HL-60/S4 treated with retinoic acid at 250 ng/mL for 4 days and 3 days (cell line): ENCODE measurements around the gene IL22RA2.

Experiments used
- in situ Hi-C: fragments of 300-500 bp; cut with MboI; formaldehyde crosslinking; loops from 2 replicates; pipeline ENCODE4 v1.7.0; 2022; ENCODE audit warnings: low sequenced_read_pairs

Gene IL22RA2

GRCh38 chr6:137197684-137198645, 24.5 kb upstream of the IL22RA2 start:
- in situ Hi-C loops: no loop called here

- in situ Hi-C loops: no loop called here
These were observed 20.0 kb upstream of the IL22RA2 start for GRCh38 chr6:137193256-137194070.

GRCh38 chr6:137192821-137193220, 19.4 kb upstream of the IL22RA2 start:
- in situ Hi-C loops: no loop called here

GRCh38 chr6:137191670-137192069, 18.2 kb upstream of the IL22RA2 start:
- in situ Hi-C loops: no loop called here

- in situ Hi-C loops: no loop called here
These were observed 17.8 kb upstream of the IL22RA2 start for GRCh38 chr6:137191236-137191635.

GRCh38 chr6:137190583-137191094, 17.2 kb upstream of the IL22RA2 start:
- in situ Hi-C loops: no loop called here

- in situ Hi-C loops: no loop called here
These were observed 15.4 kb upstream of the IL22RA2 start for GRCh38 chr6:137188855-137189254.

- in situ Hi-C loops: no loop called here
These were observed 11.8 kb upstream of the IL22RA2 start for GRCh38 chr6:137185290-137185689.

- in situ Hi-C loops: no loop called here
These were observed 9.2 kb upstream of the IL22RA2 start for GRCh38 chr6:137182654-137183073.

GRCh38 chr6:137181891-137182653, 8.6 kb upstream of the IL22RA2 start:
- in situ Hi-C loops: no loop called here

GRCh38 chr6:137177611-137178010, 4.2 kb upstream of the IL22RA2 start:
- in situ Hi-C loops: no loop called here

- in situ Hi-C loops: no loop called here
These were observed 3.3 kb upstream of the IL22RA2 start for GRCh38 chr6:137176729-137177128.

GRCh38 chr6:137175868-137176245, 2.4 kb upstream of the IL22RA2 start:
- in situ Hi-C loops: no loop called here

- in situ Hi-C loops: no loop called here
These were observed 1.9 kb upstream of the IL22RA2 start for GRCh38 chr6:137175157-137175867.

- in situ Hi-C loops: no loop called here
These were observed 561 bp downstream of the IL22RA2 start for GRCh38 chr6:137172734-137173431.

- in situ Hi-C loops: no loop called here
These were observed 1.4 kb downstream of the IL22RA2 start for GRCh38 chr6:137171824-137172733.

GRCh38 chr6:137171053-137171374, 2.4 kb downstream of the IL22RA2 start:
- in situ Hi-C loops: no loop called here

- in situ Hi-C loops: no loop called here
These were observed 3.0 kb downstream of the IL22RA2 start for GRCh38 chr6:137170266-137171052.
